ENCODE data around the gene MUTYH. TPM values are rescaled to one million over a fixed set of nuclear protein-coding genes. Genes with fewer than 3 reads are reported as not detected.

Gene MUTYH
- total RNA-seq, 6 donors from 2014 or later, result 10.3 to 105 (median 24.5) TPM

- H3K4me1 ChIP-seq, result peaks cover 9 to 14% (median 13%) of the 10 kb centered on the region in 4 donors
- no peak for ATAC-seq (ENCODE audit: low FRiP score in 2 of 2)
- TF ChIP-seq EP300 (IDR thresholded peaks at IDR 0.05) (no peak), POLR2A (IDR thresholded peaks at IDR 0.05) (no peak)
- no peaks in the 10 kb centered on the region for H3K9me3 ChIP-seq
- 56 to 72% methylated on average over 8 of the region's 8 CpGs for WGBS, 2 donors
- H3K27ac ChIP-seq, result no peak overlapping the region
- H3K4me3 ChIP-seq, result no peak overlapping the region
- no peak for DNase-seq
- H3K36me3 ChIP-seq, result no peaks in the 10 kb centered on the region
- no peaks in the 10 kb centered on the region for H3K27me3 ChIP-seq
These were observed 33.9 kb downstream of the MUTYH start for GRCh38 chr1:45306319-45306718.

GRCh38 chr1:45305231-45305630 lies 35.0 kb downstream of the MUTYH start:
- DNase-seq (no peak), ATAC-seq (ENCODE audit: low FRiP score in 2 of 2) (no peak)
- Histone ChIP-seq H3K4me1 (peaks cover 9 to 14% (median 13%) of the 10 kb centered on the region in 4 donors), H3K27me3 (no peaks in the 10 kb centered on the region), H3K27ac (peak overlapping the region in 1 of 4 donors; percentile 94), H3K36me3 (no peaks in the 10 kb centered on the region), H3K9me3 (no peaks in the 10 kb centered on the region), H3K4me3 (no peak overlapping the region)
- TF ChIP-seq POLR2A (IDR thresholded peaks at IDR 0.05), result no peak
- TF ChIP-seq POLR2AphosphoS5 (IDR thresholded peaks at IDR 0.05), result no peak
- TF ChIP-seq EP300 (IDR thresholded peaks at IDR 0.05), result no peak
- no peak for TF ChIP-seq CTCF (IDR thresholded peaks at IDR 0.05)
- 89 to 91% methylated on average over 10 of the region's 10 CpGs for WGBS, 2 donors

- TF ChIP-seq CTCF (IDR thresholded peaks at IDR 0.05) (peak in 3 of 6 experiments; percentile 2 to 18 (median 3)), POLR2A (IDR thresholded peaks at IDR 0.05) (no peak)
- ATAC-seq (ENCODE audit: low FRiP score in 2 of 2) (no peak), DNase-seq (peak in 1 of 2 donors; percentile 28)
- H3K9me3 ChIP-seq, result no peaks in the 10 kb centered on the region
- peak overlapping the region; percentile 67 to 84 (median 77) for H3K4me3 ChIP-seq
- peaks cover 9 to 14% (median 13%) of the 10 kb centered on the region in 4 donors for H3K4me1 ChIP-seq
- H3K27ac ChIP-seq, result peak overlapping the region; percentile 81 to 94 (median 90)
- no peaks in the 10 kb centered on the region for H3K36me3 ChIP-seq
- no peaks in the 10 kb centered on the region for H3K27me3 ChIP-seq
- 49 to 68% methylated on average over 5 to 15 of the region's 15 CpGs for WGBS, 2 donors
These were observed 35.7 kb downstream of the MUTYH start for GRCh38 chr1:45304311-45305081.

DNA sequence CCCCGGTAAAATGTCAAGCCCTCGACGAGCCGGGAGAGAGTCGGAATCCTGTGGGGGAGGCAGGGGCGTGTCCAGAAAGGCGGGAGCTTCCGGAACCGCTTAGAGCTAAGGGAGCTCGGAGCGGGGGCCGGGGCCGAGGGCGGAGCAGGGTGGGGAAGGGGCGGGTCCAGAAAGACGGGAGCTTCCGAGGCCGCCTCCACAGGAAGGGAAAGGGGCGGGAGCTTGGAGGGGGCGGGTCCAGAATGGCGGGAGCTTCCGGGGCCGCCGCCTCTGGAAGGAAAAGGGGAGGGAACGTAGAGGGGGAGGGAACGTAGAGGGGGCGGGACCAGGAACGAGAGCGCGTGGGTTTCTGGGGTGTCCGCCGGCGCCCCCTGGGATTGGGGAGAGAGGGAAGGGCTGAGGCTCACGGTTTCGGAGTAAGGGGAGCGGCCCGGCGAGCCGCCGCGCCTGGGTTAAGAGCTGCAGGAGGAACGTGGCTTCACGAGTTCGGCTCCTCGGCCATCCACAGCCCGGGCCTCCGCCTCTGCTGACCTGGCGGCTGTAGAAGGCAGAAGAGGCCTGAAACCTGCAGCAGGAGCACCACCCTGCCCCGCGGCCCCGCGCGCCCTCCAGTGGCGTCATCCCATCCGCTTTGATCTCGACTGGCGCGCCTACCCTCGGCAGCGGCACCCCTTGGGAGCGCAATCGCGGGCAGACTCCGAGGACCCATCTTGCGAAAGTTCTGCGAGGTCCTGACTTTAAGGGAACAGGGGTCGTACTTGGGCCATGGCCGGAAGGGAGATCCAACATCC lies 36.5 kb downstream of the MUTYH start:
- H3K4me1 ChIP-seq, result peaks cover 9 to 14% (median 13%) of the 10 kb centered on the region in 4 donors
- TF ChIP-seq POLR2AphosphoS5 (IDR thresholded peaks at IDR 0.05), result peak in 1 of 2 donors; percentile 49
- TF ChIP-seq EP300 (IDR thresholded peaks at IDR 0.05), result peak in 1 of 4 donors; percentile 9
- TF ChIP-seq POLR2A (IDR thresholded peaks at IDR 0.05), result peak in 3 of 4 donors; percentile 59 to 80 (median 65)
- peak; percentile 49 to 91 (median 80) for TF ChIP-seq CTCF (IDR thresholded peaks at IDR 0.05)
- DNase-seq (peak; percentile 98), ATAC-seq (ENCODE audit: low FRiP score in 2 of 2) (peak; percentile 97 to 99)
- WGBS, 2 donors, result 1 to 2% methylated on average over 24 to 52 of the region's 68 CpGs
- no peaks in the 10 kb centered on the region for H3K9me3 ChIP-seq
- H3K27me3 ChIP-seq, result no peaks in the 10 kb centered on the region
- H3K27ac ChIP-seq, result peak overlapping the region; percentile 81 to 94 (median 90)
- H3K4me3 ChIP-seq, result peak overlapping the region; percentile 72 to 84 (median 79)
- no peaks in the 10 kb centered on the region for H3K36me3 ChIP-seq

DNA sequence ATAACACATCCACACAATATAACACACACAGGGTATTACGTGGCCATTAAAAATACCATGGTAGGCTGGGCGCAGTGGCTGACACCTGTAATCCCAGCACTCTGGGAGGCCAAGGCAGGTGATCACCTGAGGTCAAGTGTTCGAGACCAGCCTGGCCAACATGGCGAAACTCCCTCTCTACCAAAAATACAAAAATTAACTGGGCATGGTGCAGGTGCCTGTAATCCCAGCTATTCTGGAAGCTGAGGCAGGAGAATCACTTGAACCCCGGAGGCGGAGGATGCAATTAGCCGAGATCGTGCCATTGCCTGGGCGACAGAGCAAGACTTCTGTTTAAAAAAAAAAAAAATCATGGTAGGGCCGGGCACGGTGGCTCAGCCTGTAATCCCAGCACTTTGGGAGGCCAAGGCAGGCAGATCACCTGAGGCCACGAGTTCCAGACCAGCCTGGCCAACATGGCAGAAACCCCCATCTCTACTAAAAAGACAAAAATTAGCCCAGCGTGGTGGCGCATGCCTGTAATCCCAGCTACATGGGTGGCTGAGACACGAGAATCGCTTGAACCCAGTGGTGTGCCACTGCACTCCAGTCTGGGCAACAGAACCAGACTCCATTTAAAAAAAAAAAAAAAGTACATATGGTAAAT lies 37.6 kb downstream of the MUTYH start:
- no peaks in the 10 kb centered on the region for H3K9me3 ChIP-seq
- H3K4me3 ChIP-seq, result peak overlapping the region in 3 of 4 donors; percentile 72 to 84 (median 82)
- H3K4me1 ChIP-seq, result peaks cover 9 to 14% (median 13%) of the 10 kb centered on the region in 4 donors
- DNase-seq (no peak), ATAC-seq (ENCODE audit: low FRiP score in 2 of 2) (no peak)
- no peaks in the 10 kb centered on the region for H3K36me3 ChIP-seq
- peak overlapping the region; percentile 81 to 94 (median 90) for H3K27ac ChIP-seq
- WGBS, 2 donors, result 90 to 91% methylated on average over 16 of the region's 16 CpGs
- no peak for TF ChIP-seq CTCF (IDR thresholded peaks at IDR 0.05)
- no peak for TF ChIP-seq POLR2AphosphoS5 (IDR thresholded peaks at IDR 0.05)
- TF ChIP-seq EP300 (IDR thresholded peaks at IDR 0.05), result no peak
- no peaks in the 10 kb centered on the region for H3K27me3 ChIP-seq

All from upper lobe of left lung (tissue), 6 donors.